GM21529 (cell line): ENCODE measurements around the gene TREM2.

ENCODE experiments used
- ATAC-seq: cut with Tn5 transposase; IDR thresholded peaks from one replicate; pipeline ENCODE4 v1.9.1; 2021; ENCODE audit not compliant: unreplicated experiment

TREM2 gene

DNA sequence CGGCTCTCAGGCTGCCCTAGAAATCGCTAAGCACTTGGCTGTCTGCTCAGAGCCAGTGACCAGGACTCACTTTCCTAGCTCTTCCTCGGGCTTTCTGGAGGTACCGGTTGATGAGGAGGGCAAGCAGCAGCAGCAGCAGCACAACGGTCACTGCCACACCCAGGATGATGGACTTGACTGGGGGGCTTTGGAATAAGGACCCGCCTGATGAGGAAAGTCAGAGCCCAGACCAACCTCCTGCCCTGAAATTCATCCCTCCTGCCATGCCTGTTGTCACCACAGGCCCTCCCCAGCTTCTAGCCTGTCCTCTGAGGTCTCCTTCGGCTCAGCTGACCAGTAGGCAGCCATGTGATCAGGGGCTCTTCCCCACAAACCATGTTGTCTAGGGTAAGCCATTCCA, 21.8 kb upstream of the TREM2 start:
- ATAC-seq = no peak

DNA sequence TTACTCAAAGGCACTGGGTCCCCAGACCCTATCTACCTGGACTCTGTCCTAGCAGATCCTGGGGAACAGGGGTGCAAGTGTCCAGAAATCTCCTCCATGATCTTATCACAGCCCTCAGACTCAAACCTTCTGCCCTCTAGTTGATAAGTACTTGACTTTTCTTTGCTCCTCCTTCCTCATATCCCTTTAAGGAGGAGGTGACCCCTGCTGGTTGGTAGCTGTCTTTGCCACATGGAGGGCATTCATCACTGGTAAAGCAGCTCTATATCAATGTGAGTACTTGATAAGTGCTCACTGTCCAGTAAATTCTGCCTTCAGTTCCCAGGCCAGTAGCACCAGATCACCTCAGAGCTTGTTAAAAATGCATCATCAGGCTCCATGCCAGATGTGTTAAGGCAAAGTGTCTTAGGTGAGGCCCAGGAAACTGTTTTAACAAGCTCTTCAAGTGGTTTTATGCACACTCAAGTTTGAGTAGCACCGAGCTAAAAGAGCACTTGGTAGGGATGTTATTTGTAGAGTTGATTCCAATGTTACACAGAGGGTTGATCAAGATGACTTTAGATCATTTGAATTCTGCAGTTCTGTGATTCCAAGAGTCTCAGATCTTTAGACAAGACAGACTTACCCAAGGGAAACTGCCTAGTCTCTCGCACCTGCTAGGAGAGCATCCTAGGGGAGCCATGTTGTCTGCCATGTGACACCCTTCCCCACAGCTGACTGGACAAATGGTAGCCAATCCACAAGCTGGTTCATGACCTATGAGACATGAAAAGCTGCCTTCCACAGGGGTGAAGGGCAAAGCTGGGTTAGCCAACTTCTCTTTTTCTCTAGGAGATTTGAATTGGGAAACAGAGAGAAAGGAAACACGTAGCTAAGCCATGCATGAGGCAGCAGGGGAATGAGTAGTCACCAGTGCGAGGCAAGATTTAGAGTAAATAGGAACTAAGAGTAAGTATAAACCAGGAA, 19.4 kb upstream of the TREM2 start:
- ATAC-seq = peak; percentile 56

DNA sequence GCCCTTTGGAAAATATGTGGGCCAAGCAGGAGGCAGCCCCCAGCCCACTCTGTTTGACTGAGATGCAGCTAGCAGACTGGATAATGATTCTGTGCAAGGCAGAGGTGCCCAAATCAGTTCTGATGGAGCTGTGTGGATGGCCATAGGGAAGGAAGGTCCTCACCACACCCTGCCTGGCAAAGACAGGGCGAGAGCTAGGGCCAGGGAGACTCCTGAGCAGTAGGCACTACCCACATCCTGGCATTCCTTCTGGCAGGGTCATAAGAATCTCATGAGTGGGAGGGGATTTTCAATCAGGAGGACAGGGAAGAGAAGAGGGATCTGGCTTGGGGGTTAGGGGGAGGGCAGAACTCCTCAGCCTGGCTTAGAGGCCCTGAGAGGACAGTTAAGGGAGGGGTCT, 18.6 kb upstream of the TREM2 start:
- ATAC-seq = no peak

DNA sequence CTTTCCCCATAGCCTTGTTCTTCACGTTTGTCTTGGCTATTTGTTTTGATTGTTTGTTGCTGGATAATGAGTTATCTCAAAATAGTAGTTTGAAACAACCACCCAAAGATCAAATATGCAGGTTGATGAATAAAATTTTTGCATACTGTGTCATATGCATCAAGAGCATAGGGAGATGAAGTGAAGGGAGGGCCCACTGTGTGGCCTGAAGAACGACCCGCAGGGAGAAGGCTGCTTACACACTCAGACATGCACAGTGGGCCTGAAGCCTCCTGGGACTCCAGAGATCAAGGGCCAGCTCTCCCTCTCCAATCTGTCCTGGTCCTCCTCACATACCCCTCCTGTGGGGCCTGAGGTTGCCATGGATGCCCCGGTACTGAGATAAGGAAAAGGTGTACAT, 16.2 kb upstream of the TREM2 start:
- no peak for ATAC-seq

DNA sequence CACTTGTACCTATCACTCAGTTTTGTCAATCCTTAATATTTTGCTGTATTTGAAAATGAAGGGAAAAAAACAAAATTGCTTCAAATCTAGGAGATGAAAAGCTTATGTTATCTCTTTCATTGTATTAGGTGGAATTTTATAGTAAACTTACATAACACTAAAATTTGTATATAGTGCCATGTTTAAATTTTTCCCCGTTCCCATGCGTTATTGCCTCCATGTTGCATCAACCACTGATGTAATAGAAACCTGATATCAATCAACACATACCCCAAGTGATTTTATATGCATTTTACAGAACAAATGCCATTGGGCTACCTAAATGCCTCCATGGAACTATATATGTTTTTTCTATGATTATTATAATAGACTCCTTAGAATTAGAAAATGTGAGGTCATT, 14.8 kb upstream of the TREM2 start:
- ATAC-seq = no peak

DNA sequence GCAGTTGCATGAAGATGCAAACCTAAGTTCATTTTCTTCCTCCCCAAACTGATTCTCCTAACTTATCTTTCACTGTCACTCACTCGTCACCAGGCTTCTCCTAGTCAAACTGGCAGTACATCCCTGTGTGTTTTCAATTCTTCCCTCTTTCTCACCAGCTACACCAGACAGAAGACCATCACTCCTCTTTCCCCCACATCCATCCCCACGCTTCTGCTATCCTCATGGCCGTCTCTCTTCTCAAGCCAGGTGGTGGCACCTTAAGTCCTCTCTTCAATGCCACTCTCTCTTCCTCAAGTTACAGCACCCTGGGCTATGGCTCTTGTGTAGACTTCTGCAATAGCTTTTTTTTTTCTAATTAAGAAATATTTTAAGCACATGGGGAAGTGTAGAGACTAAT, 14.4 kb upstream of the TREM2 start:
- no peak for ATAC-seq

DNA sequence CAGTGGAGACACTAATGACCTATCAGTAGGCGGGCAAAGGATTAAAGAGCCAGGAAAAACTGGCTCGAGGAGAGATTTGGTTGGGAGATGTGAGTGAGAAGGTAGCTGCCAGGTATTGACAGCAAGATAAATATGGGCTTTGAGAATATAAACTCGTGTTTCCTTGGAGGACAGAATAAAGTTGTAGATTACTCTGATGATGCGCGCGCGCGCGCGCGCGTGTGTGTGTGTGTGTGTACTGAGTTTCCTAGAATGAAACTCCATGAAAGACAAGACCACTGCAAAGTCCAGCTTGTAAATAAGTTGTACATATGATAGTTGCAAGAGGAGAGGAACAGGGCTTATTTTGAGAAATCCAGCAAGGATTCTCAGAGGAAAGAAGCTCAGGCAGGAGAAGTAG, 13.3 kb upstream of the TREM2 start:
- ATAC-seq = no peak

DNA sequence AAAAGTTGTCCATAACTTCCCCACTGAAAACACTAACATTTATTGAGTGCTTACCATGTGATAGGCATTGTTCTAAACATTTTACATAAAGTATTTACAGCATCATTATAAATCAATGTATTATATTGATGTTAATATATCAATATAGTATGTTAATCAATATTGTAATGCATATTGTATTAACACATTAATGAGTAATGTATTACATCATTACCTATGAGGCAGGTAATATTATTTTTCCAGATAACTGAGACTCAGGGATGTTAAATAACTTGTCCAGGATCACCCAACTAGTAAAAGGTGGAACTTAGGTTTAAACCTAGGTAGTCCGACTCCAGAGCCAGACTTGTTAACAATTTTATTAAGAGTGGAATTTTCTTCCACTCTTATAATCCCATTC, 12.2 kb upstream of the TREM2 start:
- no peak for ATAC-seq

DNA sequence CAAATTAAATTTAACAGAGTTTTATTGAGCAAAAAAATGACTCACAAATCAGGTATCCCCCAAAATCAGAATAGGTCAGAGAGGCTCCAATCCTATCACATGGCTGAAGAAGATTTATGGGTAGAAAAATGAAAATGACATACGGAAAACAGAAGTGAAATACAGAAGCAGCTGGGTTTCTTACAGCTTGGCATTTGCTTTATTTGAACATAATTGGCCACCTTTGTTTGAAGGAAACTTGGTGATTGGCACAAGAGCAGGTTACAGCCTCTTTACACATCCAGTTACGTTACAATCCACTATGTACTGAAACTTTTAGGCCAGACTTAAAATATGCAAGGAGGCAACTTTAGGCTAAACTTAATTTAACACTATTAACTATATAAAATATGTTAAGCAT, 11.7 kb upstream of the TREM2 start:
- no peak for ATAC-seq

DNA sequence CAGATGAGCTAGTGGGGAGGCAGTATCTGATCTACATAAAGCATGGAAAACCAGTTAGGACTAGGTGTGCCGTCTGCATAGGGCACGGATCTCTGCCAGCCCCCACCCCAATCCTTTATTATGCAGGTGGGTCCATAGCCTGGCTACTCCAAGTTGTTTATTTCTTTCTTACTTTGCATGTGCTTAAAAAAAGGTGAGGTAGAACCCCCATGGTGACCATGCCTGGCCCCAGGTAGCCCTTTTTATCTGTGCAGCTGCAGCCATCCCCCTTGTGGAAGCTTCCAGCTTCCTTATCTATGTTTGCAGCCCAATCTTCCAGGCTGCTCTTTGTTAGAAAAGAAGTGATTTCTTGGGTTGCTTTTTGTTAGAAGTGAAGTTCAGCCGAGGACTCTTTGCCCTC, 9.0 kb upstream of the TREM2 start:
- ATAC-seq = no peak

DNA sequence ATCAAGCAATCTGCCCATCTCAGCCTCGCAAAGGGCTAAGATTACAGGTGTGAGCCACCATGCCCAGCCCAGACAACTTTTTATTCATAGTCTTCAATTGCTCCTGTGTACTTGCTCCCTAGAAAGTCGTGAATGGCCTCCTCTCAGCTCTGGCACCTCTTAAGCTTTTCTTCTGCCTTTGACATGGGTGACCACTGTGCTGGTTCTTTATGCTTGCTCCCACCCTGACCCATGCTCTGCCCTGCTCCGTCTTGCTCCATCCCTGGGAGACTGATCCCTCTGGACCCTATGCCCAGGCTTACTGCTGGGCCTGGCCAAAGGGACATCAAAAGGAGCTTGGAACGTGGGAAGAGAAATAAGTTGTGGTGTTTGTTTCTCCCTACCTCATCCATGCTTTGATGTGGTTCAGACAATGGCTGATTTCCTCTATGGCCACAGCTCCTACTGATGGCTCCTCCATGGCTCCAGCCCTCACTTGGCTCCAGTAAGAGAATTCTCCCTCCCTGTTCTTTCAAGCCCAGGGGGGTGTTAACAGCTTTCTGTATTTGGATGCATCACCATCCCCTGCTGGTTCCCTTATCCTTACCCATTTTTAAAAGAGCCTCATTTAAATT, 7.7 kb upstream of the TREM2 start:
- no peak for ATAC-seq

DNA sequence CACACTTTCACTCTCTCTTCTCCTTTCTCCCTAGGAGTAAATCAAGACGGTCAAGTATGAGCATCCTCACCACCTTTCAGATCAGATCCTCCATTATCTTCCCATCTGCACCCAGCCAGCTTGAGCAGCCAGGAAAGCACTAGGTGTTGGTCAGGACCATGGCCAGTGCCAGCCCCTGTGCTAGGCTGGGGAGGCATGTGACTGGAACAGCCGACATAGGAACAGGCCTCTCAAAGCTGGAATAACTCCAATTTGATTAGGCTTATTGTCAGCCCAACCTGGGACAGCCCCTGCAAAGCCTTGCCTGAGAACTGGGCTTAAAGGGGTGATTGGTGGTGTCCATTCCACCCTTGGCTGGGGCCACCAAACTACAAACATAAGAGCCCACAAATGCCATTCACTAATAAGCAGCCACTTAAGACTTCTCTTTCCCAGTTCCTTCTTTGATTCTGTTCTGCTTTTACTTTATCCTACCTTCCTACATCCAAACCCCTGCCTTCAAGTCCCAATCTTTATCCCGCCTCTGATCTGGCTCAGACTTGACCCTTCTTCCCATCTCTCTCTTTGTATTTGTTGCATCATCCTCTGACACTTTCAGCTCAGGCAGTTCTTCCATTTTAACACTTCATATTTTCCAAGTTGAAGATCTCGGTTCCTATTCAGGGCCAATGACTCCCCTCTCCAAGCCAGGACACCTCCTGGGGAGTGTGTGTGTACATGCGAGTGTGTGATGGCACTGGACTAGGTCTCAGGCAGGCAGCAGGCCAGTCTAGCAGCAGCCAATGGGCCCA, 4.5 kb upstream of the TREM2 start:
- no peak for ATAC-seq

DNA sequence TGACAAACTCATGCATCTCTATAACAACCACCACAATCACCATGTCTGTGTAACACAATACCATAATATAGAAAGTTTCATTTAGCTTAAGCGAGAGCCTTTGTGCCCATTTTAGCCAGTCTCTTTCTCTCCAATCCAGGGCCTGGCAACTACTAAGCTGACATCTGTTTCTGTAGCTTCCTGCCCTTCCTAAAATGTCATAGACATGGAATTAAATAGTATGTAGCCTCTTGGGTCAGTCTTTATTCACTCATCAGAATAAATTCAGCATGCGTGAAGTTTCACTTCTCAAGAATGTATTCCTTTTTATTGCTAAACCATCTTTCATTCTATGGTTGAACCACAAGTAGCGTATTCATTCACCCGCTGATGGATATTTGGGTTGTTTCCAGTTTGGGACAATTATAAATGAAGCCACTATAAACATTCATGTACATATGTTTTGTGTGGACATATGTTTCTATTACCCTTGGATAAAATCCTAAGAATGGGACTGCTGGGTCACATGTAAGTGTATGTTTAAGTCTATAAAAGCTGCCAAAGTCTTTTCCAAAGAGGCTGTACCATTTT, 1.7 kb upstream of the TREM2 start:
- ATAC-seq = no peak

DNA sequence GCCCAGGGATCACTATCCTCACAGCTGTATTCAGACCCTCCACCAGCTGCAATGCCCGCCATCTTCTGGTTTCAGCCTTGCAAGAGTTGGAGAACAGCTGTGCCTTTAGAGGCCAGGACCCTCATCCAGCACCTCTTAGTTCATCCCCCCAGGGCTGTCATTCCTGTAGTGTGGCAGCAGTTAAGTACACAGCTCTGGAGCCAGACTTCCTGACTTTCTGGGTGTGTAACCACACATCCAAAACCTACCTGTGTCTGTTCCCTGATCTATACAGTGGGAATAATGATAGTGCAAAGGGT, 452 bp upstream of the TREM2 start:
- no peak for ATAC-seq

DNA sequence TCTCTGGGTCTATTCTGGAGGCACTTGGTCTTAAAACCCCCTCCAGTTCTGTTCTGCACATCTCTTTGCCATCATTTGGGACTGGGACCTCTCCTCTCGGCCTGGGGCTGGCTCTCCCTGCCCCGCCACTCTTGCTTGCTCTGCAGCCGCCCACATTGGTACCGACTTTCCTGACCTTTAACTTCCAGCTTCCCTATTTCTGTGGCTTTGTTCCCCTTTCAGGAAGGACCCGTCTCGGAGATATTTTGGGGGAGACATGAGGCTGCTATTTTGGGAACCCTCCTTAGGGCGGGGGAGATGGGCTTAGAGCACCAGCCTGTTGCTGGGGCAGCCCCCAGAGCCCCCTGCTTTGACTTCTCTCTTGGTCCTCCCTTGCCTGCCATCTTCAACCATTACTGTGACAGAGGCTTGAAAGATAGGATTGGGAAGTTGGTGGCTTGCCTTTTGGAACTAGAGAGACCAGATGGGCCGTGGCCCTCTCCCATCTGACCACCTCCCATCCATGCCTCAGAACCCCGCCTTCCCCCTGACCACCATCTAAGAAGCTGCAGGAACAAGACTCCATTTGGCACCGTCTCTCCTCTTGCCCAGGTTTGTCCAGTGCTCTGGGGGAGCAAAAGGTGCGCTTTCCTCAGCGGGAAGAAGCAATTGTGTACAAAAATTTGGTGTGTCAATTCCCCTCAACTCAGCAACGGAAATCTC, 914 bp downstream of the TREM2 start:
- no peak for ATAC-seq

DNA sequence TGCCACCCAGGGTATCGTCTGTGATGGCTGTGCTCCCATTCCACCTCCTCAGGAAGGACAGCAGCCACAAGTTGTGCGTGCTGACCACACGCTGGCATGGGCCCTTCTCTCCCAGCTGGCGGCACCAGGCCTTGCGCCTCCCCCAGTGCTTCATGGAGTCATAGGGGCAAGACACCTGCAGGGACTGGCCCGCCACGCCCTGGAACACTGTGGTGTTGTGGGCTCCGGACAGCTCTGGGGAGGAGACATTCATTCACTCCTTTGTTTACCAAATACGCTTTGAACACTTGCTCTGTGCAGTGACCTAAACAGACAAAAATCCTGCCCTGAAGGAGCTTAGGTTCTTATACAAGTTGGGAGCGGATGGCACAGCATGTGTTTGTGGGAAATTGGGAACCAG, 1.5 kb downstream of the TREM2 start:
- no peak for ATAC-seq

DNA sequence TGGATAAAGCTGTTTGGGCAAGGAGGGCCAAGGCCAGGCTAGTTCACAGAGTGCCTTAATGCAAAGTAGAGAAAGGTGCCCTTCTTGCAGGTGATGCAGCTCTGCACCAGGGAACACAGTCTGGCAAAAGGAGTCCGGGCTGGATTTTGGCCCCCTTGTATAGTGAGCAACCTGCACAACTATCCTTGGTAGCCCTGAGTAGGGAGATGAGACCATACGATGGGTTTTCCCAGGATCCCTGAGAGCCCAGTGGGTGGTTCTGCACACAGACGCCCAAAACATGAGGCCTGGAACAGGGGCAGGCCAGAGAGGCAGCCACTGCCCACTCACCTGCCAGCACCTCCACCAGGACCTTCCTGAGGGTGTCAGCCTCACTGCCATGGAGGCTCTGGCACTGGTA, 2.0 kb downstream of the TREM2 start:
- ATAC-seq = no peak

DNA sequence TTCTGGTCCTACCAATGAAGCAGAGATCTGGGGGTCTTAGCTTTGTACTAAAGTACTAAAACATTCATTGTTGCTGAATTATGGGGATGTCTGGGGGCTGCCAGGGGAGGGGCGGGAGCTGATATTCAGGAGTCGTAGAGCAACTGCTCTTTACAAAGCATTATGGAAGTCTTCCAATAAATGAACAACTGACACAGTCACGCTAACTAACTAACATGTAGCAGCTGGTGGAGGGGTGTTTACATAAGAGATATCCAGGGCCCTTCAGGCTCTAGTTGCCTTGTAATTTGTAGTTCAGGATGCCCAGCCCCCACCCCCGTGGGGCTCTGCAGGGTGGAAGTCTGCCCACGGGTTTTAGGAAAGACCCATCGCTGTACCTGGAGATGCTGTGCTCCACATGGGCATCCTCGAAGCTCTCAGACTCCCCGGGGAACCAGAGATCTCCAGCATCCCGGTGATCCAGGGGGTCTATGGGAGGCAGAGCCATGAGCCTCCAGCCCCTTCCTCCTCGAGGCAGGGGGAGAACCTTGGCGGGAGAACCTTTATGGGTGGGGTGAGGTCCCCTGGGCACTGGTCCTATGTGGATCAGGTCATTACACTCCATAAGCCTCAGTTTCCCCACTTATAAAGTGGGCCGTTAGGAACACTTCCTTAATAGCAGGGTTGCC, 3.4 kb downstream of the TREM2 start:
- no peak for ATAC-seq

DNA sequence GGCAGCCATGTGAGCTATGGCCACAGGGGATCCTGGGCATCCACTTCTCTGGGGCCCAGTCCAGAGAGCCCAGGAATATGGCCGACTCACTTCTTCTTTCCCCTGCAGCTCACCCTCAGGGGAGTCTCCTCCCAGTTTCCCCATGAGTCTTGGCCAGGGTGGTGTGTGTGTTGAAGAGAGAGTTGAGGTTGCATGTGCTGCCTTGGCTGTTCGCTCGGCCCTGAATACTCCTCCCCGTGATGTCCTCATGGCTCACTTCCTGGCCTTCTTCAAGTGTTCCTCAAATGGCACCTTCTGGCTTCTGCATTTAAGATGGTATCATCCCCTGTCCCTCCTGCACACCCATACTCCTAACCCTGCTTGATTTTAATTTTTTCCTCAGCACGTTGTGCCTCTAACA, 5.6 kb downstream of the TREM2 start:
- no peak for ATAC-seq

DNA sequence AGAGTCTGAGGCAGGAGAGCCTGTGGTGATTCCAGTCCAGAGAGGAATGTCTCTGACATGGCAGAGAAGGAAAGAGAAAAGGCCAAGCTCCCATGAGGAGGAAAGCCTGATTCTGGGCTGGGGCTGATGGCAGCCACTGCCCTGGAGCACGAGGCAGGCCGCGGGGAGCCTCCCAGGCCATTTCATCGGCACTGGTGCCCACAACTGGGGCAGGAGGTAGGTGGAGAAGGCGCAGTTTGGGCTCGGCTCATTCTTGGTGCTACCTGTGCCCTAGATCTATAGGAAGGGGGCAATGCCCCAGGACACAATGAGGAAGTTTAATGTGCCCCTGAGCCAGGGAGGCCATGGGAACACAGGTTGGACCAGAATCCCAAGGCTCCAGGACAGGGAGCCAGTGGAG, 6.1 kb downstream of the TREM2 start:
- ATAC-seq = no peak

DNA sequence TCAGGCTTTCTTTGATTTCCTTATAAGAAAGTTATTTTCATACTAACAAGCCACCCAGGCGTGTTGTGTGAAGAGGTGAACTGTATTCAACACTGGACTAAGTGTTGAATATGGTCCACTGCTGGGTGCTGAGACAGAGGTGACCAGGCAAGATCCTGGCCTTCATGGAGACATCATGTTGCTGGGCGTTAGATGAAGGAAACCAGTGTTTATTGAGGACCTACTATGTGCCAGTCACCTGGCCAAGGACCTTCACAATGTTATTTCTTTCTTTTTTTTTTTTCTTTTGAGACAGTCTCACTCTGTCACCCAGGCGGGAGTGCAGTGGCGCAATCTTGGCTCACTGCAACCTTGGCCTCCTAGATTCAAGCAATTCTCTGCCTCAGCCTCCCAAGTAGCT, 6.9 kb downstream of the TREM2 start:
- ATAC-seq = no peak
